Activated CD4-positive, alpha-beta T cell treated with anti-CD3 and anti-CD28 coated beads, Interleukin-10, Interleukin-2, amounts not matched to agents 100 ng/mL and 50 ng/mL, durations not matched to agents 16 hours and 8 hours (primary cell): ENCODE measurements around the gene CDH24.

Source experiments
- DNase-seq: peaks from one replicate; pipeline ENCODE4 v3.0.0-alpha.2; 2020

The CDH24 gene

GRCh38 chr14:23056956-23057756, at the start of gene CDH24:
TSS of gene CDH24 (minus strand) at chr14:23057520. CDS start at chr14:23055733, 1,787 bp downstream.
- DNase-seq = peak; percentile 72

GRCh38 chr14:23106747-23107045, 49.4 kb upstream of the CDH24 start:
- DNase-seq = no peak

GRCh38 chr14:23105348-23105824, 48.1 kb upstream of the CDH24 start:
- no peak for DNase-seq

- DNase-seq = no peak
These were observed 47.4 kb upstream of the CDH24 start, which contains the start of gene CIROP for GRCh38 chr14:23104591-23105347. TSS of gene CIROP (minus strand) at chr14:23104989. CDS start at chr14:23104920, 69 bp downstream.

- DNase-seq = no peak
These were observed 46.8 kb upstream of the CDH24 start for GRCh38 chr14:23104070-23104590.

- no peak for DNase-seq
These were observed 46.3 kb upstream of the CDH24 start for GRCh38 chr14:23103581-23103980.

- DNase-seq = no peak
These were observed 45.5 kb upstream of the CDH24 start for GRCh38 chr14:23102801-23103200.

- no peak for DNase-seq
These were observed 44.8 kb upstream of the CDH24 start for GRCh38 chr14:23101986-23102625.

- no peak for DNase-seq
These were observed 44.1 kb upstream of the CDH24 start for GRCh38 chr14:23101213-23101970.

- no peak for DNase-seq
These were observed 42.0 kb upstream of the CDH24 start for GRCh38 chr14:23099212-23099861.

GRCh38 chr14:23097786-23098185, 40.5 kb upstream of the CDH24 start:
- DNase-seq = no peak

- DNase-seq = peak; percentile 99
These were observed 38.1 kb upstream of the CDH24 start, which contains the start of gene C14orf119 for GRCh38 chr14:23095196-23096108. TSS of gene C14orf119 (plus strand) at chr14:23095505. CDS start at chr14:23097659, 2,154 bp downstream.

GRCh38 chr14:23094666-23095195, 37.4 kb upstream of the CDH24 start, which contains the start of gene ACIN1:
TSS of gene ACIN1 (minus strand) at chr14:23095136. CDS start at chr14:23095112, 24 bp downstream.
- DNase-seq = peak; percentile 83

- DNase-seq = no peak
These were observed 36.8 kb upstream of the CDH24 start for GRCh38 chr14:23093991-23094665.

GRCh38 chr14:23093526-23093925, 36.2 kb upstream of the CDH24 start:
- no peak for DNase-seq

GRCh38 chr14:23093104-23093503, 35.8 kb upstream of the CDH24 start:
- DNase-seq = no peak

- no peak for DNase-seq
These were observed 34.2 kb upstream of the CDH24 start for GRCh38 chr14:23091294-23092225.

- no peak for DNase-seq
These were observed 32.9 kb upstream of the CDH24 start for GRCh38 chr14:23090254-23090636.
